HEK293 (cell line): Measurements from ENCODE around the gene HTR1E.

Experiments used
- ZNF18 ChIP-seq: fragments of 450-650 bp; formaldehyde crosslinking; IDR thresholded peaks from 2 replicates; pipeline ENCODE4 v1.5.1; 2016; ENCODE audit warnings: missing biosample characterization, missing genetic modification characterization
- ZNF311 ChIP-seq: fragments of 450-650 bp; formaldehyde crosslinking; IDR thresholded peaks from 2 replicates; pipeline ENCODE4 v1.5.1; 2017; ENCODE audit warnings: missing biosample characterization, missing genetic modification characterization, borderline replicate concordance
- ZSCAN23 ChIP-seq: fragments of 450-650 bp; formaldehyde crosslinking; IDR thresholded peaks from 2 replicates; pipeline ENCODE4 v1.5.1; 2016; ENCODE audit warnings: missing biosample characterization, missing genetic modification characterization

- TF ChIP-seq ZNF311 (tag by site-specific recombination) (no peak), ZNF18 (tag by site-specific recombination) (no peak), ZSCAN23 (tag by site-specific recombination) (no peak)
These were observed 502 bp upstream of the HTR1E start for GRCh38 chr6:86936834-86937218.
